ENCODE measurements around the gene FRA10AC1.

The FRA10AC1 gene

GRCh38 chr10:93629647-93630305, 72.6 kb downstream of the FRA10AC1 start:
- Histone ChIP-seq H3K4me3 (ENCODE audit: low read length) (no peak overlapping the region), H3K27ac (ENCODE audit: low read depth, low read length) (no peak overlapping the region), H3K4me2 (ENCODE audit: low read length) (no peak overlapping the region), H3K4me1 (ENCODE audit: control insufficient read depth, low read length) (no peaks in the 10 kb centered on the region), H3K36me3 (ENCODE audit: control insufficient read depth, low read length) (no peaks in the 10 kb centered on the region), H3K9me3 (ENCODE audit: control insufficient read depth, insufficient read depth, low read length) (no peaks in the 10 kb centered on the region), H3K79me2 (ENCODE audit: control insufficient read depth, low read length) (no peaks in the 10 kb centered on the region), H3F3A (ENCODE audit: control insufficient read depth, insufficient read depth) (no peaks in the 10 kb centered on the region), H3K9me2 (replicated peaks; ENCODE audit: control insufficient read depth, low read length) (no peaks in the 10 kb centered on the region), H3K27me3 (ENCODE audit: control insufficient read depth, low read length) (peaks cover 2% of the 10 kb centered on the region), H4K20me1 (ENCODE audit: control insufficient read depth, insufficient read depth, low read depth, low read length) (no peaks in the 10 kb centered on the region)
- TF ChIP-seq EZH2phosphoT487 (IDR thresholded peaks at IDR 0.05; ENCODE audit: borderline replicate concordance, low read length) (no peak), CTCF (IDR thresholded peaks at IDR 0.05; ENCODE audit: low read depth, low read length, poor library complexity, severe bottlenecking) (no peak)

- H3K4me2 ChIP-seq (ENCODE audit: low read length): no peak overlapping the region
- H3K36me3 ChIP-seq (ENCODE audit: control insufficient read depth, low read length): no peaks in the 10 kb centered on the region
- H3K79me2 ChIP-seq (ENCODE audit: control insufficient read depth, low read length): no peaks in the 10 kb centered on the region
- H3K27me3 ChIP-seq (ENCODE audit: control insufficient read depth, low read length): peaks cover 6% of the 10 kb centered on the region
- H3K9me2 ChIP-seq (replicated peaks; ENCODE audit: control insufficient read depth, low read length): no peaks in the 10 kb centered on the region
- no peaks in the 10 kb centered on the region for H3F3A ChIP-seq (ENCODE audit: control insufficient read depth, insufficient read depth)
- TF ChIP-seq CTCF (IDR thresholded peaks at IDR 0.05; ENCODE audit: low read depth, low read length, poor library complexity, severe bottlenecking): no peak
- no peak for TF ChIP-seq EZH2phosphoT487 (IDR thresholded peaks at IDR 0.05; ENCODE audit: borderline replicate concordance, low read length)
- no peak overlapping the region for H3K4me3 ChIP-seq (ENCODE audit: low read length)
- no peaks in the 10 kb centered on the region for H3K4me1 ChIP-seq (ENCODE audit: control insufficient read depth, low read length)
- H3K9me3 ChIP-seq (ENCODE audit: control insufficient read depth, insufficient read depth, low read length): no peaks in the 10 kb centered on the region
- H4K20me1 ChIP-seq (ENCODE audit: control insufficient read depth, insufficient read depth, low read depth, low read length): no peaks in the 10 kb centered on the region
- H3K27ac ChIP-seq (ENCODE audit: low read depth, low read length): no peak overlapping the region
Measured at GRCh38 chr10:93628858-93629257, 73.5 kb downstream of the FRA10AC1 start.

GRCh38 chr10:93622942-93623341, 79.5 kb downstream of the FRA10AC1 start:
- no peaks in the 10 kb centered on the region for H3K4me1 ChIP-seq (ENCODE audit: control insufficient read depth, low read length)
- no peaks in the 10 kb centered on the region for H4K20me1 ChIP-seq (ENCODE audit: control insufficient read depth, insufficient read depth, low read depth, low read length)
- H3K27me3 ChIP-seq (ENCODE audit: control insufficient read depth, low read length): peaks cover 14% of the 10 kb centered on the region
- no peaks in the 10 kb centered on the region for H3K9me2 ChIP-seq (replicated peaks; ENCODE audit: control insufficient read depth, low read length)
- H3K4me2 ChIP-seq (ENCODE audit: low read length): no peak overlapping the region
- TF ChIP-seq CTCF (IDR thresholded peaks at IDR 0.05; ENCODE audit: low read depth, low read length, poor library complexity, severe bottlenecking) (no peak), EZH2phosphoT487 (IDR thresholded peaks at IDR 0.05; ENCODE audit: borderline replicate concordance, low read length) (no peak)
- no peaks in the 10 kb centered on the region; the same call in 1 of the 2 replicates for H3K36me3 ChIP-seq (ENCODE audit: control insufficient read depth, low read length)
- no peaks in the 10 kb centered on the region for H3K9me3 ChIP-seq (ENCODE audit: control insufficient read depth, insufficient read depth, low read length)
- no peak overlapping the region for H3K27ac ChIP-seq (ENCODE audit: low read depth, low read length)
- no peak overlapping the region for H3K4me3 ChIP-seq (ENCODE audit: low read length)
- H3K79me2 ChIP-seq (ENCODE audit: control insufficient read depth, low read length): no peaks in the 10 kb centered on the region
- no peaks in the 10 kb centered on the region for H3F3A ChIP-seq (ENCODE audit: control insufficient read depth, insufficient read depth)
